ENCODE data around the gene CLTCL1. TPM values are rescaled to one million over a fixed set of nuclear protein-coding genes. Genes with fewer than 3 reads are reported as not detected.
"Not testable (repeated sequence)": the region's sequence is repeated elsewhere in the genome, so short reads cannot be mapped to it uniquely, and the experiment has no call there.

Gene CLTCL1
- total RNA-seq, 3 donors from 2014 or later = 0.16 to 0.33 (median 0.18) TPM

DNA sequence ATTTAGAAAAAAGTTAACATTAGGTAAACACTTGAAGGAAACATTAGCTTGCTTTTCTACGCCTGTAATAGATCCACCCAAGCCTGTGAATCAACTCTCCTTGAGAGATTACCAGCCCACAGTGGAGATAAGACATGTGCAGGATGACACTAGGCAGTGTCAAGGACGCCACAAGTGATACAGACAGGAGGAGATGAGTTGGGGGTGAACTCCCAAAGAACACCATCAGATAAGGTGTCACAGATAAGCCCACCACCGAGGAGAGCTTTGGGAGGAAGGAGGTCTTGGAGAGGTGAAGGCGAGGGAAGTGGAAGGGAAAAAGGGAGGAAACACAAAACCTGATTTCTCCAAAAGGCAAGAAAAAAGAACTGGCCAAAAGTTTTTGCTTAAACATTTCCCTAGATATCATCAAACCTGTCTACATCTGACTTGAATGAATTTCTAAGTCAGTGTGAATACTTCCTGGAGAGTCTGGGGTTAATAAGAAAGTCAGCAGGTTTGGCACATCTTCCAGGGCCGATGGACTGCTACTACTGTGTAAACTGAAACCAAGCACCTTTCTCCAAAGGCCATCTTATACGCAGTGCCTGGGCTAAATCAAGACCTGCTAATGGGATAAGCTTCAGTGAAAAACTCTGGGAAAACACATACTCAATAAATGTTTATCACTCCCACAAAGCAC lies 15.5 kb downstream of the CLTCL1 start:
- no peak for ATAC-seq
- Mint-ChIP-seq H3K36me3 (ENCODE audit: insufficient read depth) (no peaks in the 10 kb centered on the region), H3K4me1 (ENCODE audit: low read depth) (no peaks in the 10 kb centered on the region), H3K9me3 (no peaks in the 10 kb centered on the region), H3K27me3 (ENCODE audit: low read depth) (no peaks in the 10 kb centered on the region), H3K4me3 (no peak overlapping the region)
- DNase-seq = no peak

DNA sequence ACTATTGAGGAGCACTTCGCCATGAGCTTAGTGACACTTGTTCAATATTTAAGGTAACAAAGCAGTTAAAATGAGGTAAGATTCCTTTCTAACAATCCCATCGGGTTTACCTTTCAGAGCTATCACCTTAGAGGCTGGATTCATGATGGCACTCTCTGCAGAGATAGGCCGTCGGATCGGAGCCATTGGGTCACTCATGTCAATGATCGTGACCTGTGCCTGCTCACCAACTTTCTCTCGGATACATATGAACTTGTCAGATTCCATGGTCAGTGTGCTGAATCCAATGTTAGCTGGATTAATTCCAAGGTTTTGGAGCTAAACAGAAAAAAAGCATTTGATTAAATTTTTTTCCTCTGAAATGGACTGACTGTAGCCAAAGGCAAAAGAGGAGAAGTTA lies 16.0 kb downstream of the CLTCL1 start:
- Mint-ChIP-seq H3K9me3 (no peaks in the 10 kb centered on the region), H3K27me3 (ENCODE audit: low read depth) (no peaks in the 10 kb centered on the region), H3K4me1 (ENCODE audit: low read depth) (no peaks in the 10 kb centered on the region), H3K4me3 (no peak overlapping the region), H3K36me3 (ENCODE audit: insufficient read depth) (no peaks in the 10 kb centered on the region)
- DNase-seq = no peak
- ATAC-seq = no peak

DNA sequence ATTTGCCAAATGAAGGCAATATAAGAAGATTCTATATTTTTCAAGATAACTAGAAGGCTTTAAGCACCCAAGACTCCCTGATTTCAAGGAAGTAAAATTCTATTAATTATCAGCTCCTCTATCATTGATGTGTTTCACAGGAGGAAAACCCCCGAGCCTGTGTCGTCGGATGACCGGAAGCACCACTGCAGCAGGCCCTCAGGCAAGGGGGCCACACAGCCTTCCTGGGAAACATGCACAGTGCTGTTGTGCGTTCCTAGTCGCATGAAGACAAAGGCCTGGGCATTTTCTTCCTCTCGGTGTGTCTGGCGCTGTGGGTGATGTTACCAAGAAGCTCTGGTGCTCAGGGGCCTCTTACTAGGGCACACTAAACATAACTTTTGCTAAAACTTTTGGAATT lies 16.4 kb downstream of the CLTCL1 start:
- no peak for DNase-seq
- H3K4me3 Mint-ChIP-seq = no peak overlapping the region
- no peaks in the 10 kb centered on the region for H3K36me3 Mint-ChIP-seq (ENCODE audit: insufficient read depth)
- H3K27me3 Mint-ChIP-seq (ENCODE audit: low read depth) = no peaks in the 10 kb centered on the region
- no peak for ATAC-seq
- no peaks in the 10 kb centered on the region for H3K9me3 Mint-ChIP-seq
- no peaks in the 10 kb centered on the region for H3K4me1 Mint-ChIP-seq (ENCODE audit: low read depth)

DNA sequence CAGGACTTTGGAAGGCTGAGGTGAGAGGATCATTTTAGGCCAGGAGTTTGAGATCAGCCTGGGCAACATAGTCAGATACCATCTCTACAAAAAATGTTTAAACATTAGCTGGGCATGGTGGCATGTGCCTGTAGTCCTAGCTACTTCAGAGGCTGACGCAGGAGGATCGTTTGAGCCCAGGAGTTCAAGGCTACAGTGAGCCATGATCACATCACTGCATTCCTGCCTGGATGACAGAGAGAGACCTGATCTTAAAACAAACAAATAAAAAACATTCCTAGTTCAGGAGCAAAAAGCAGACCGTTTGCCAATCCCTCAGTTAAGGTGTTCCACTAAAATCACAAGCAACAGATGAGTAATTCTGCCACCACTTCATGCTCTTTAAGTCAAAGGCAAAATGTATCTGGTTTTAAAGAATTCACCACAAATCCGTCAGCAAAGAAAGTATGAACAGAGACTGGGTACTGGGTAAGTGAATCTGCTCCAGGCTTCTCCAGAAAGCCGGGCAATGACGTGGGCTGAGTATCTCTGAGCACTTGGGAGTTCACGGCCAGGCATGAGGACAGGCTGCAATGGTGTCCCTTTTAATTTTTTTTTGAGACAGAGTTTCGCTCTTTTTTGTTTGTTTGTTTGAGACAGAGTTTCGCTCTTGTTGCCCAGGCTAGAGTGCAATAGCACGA lies 19.5 kb downstream of the CLTCL1 start:
- DNase-seq (no peak), ATAC-seq (no peak)
- Mint-ChIP-seq H3K9me3 (no peaks in the 10 kb centered on the region), H3K4me3 (no peak overlapping the region), H3K36me3 (ENCODE audit: insufficient read depth) (no peaks in the 10 kb centered on the region), H3K27me3 (ENCODE audit: low read depth) (no peaks in the 10 kb centered on the region), H3K4me1 (ENCODE audit: low read depth) (no peaks in the 10 kb centered on the region)

GRCh38 chr22:19271273-19271855 lies 20.2 kb downstream of the CLTCL1 start:
- no peaks in the 10 kb centered on the region for H3K36me3 Mint-ChIP-seq (ENCODE audit: insufficient read depth)
- DNase-seq (no peak), ATAC-seq (no peak)
- no peak overlapping the region for H3K4me3 Mint-ChIP-seq
- no peaks in the 10 kb centered on the region for H3K27me3 Mint-ChIP-seq (ENCODE audit: low read depth)
- peaks cover 6% of the 10 kb centered on the region for H3K9me3 Mint-ChIP-seq
- H3K4me1 Mint-ChIP-seq (ENCODE audit: low read depth) = no peaks in the 10 kb centered on the region

GRCh38 chr22:19270873-19271272 lies 20.6 kb downstream of the CLTCL1 start:
- DNase-seq (no peak), ATAC-seq (no peak)
- no peaks in the 10 kb centered on the region for H3K36me3 Mint-ChIP-seq (ENCODE audit: insufficient read depth)

DNA sequence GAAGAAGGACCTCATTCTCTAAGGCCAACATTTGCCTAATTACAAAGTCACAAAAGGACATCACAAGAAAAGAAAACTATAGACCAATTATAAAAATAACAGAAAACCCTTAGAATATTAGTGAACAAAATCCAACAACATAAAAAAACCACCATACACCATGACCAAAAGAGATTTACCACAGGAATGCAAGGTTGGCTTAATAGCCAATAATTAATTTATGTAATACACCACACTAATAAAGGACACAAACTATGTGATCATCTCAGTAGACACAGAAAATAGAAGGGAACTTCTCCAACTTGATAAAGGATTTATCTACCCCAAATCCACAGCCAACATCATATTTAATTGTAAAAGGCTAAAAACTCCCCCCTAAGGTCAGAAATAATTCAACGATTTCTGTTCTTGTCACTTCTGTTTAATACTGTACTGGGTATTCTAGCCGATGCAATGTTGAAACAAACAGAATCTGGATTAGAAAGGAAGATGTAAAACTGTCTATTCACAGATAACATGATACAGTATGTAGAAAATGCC lies 24.9 kb downstream of the CLTCL1 start:
- Mint-ChIP-seq H3K4me3 (no peak overlapping the region), H3K27me3 (ENCODE audit: low read depth) (no peaks in the 10 kb centered on the region), H3K9me3 (peaks cover 13% of the 10 kb centered on the region), H3K4me1 (ENCODE audit: low read depth) (no peaks in the 10 kb centered on the region), H3K36me3 (ENCODE audit: insufficient read depth) (no peaks in the 10 kb centered on the region)
- ATAC-seq = no peak
- DNase-seq = no peak

More at GRCh38 chr22:19270873-19271272, 20.6 kb downstream of the CLTCL1 start:
- Mint-ChIP-seq H3K9me3 (peaks cover 11% of the 10 kb centered on the region), H3K4me1 (ENCODE audit: low read depth) (no peaks in the 10 kb centered on the region), H3K4me3 (no peak overlapping the region), H3K27me3 (ENCODE audit: low read depth) (no peaks in the 10 kb centered on the region)

GRCh38 chr22:19265779-19266178 lies 25.7 kb downstream of the CLTCL1 start:
- ATAC-seq = no peak
- peaks cover 13% of the 10 kb centered on the region for H3K9me3 Mint-ChIP-seq
- DNase-seq = no peak
- no peaks in the 10 kb centered on the region for H3K4me1 Mint-ChIP-seq (ENCODE audit: low read depth)
- no peak overlapping the region for H3K4me3 Mint-ChIP-seq
- no peaks in the 10 kb centered on the region for H3K36me3 Mint-ChIP-seq (ENCODE audit: insufficient read depth)
- H3K27me3 Mint-ChIP-seq (ENCODE audit: low read depth) = no peaks in the 10 kb centered on the region

DNA sequence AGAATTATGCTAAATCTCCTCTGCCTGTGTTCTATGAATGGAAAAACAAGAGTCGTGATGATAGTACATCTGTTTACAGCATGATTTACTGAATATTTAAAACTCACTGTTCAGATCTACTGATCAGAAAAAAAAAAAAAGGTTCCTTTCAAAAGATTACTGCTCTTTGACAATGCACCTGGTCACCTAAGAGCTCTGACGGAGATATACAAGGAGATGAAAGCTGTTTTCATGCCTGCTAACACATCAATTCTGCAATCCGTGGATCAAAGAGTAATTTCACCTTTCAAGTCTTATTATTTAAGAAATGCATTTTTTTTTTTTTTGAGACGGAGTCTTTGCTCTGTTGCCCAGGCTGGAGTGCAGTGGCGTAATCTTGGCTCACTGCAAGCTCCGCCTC lies 30.7 kb downstream of the CLTCL1 start:
- Mint-ChIP-seq H3K4me3 (no peak overlapping the region), H3K9me3 (peaks cover 1% of the 10 kb centered on the region), H3K36me3 (ENCODE audit: insufficient read depth) (no peaks in the 10 kb centered on the region), H3K27me3 (ENCODE audit: low read depth) (no peaks in the 10 kb centered on the region), H3K4me1 (ENCODE audit: low read depth) (peaks cover 12% of the 10 kb centered on the region)
- no peak for DNase-seq
- ATAC-seq = no peak

DNA sequence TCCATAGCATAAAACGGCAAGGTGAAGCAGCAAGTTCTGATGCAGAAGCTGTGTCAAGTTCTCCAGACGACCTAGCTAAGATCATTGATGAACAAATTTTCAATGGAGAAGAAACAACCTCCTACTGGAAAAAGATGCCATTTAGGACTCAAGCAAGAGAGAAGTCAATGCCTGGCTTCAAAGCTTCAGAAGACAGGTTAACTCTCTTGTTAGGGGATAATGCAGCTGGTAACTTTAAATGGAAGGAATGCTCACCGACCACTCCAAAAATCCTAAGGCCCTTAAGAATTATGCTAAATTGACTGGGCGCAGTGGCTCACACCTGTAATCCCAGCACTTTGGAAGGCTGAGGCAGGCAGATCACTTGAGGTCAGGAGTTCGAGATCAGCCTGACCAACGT lies 31.3 kb downstream of the CLTCL1 start:
- Mint-ChIP-seq H3K27me3 (ENCODE audit: low read depth) (no peaks in the 10 kb centered on the region), H3K9me3 (no peaks in the 10 kb centered on the region), H3K4me3 (peak overlapping the region; percentile 40), H3K36me3 (ENCODE audit: insufficient read depth) (no peaks in the 10 kb centered on the region), H3K4me1 (ENCODE audit: low read depth) (peaks cover 12% of the 10 kb centered on the region)
- ATAC-seq = no peak
- no peak for DNase-seq

GRCh38 chr22:19258968-19259288 lies 32.6 kb downstream of the CLTCL1 start:
- not testable (repeated sequence) for H3K4me3 Mint-ChIP-seq; H3K9me3 Mint-ChIP-seq; ATAC-seq; H3K27me3 Mint-ChIP-seq (ENCODE audit: low read depth); DNase-seq; H3K36me3 Mint-ChIP-seq (ENCODE audit: insufficient read depth)
- peaks cover 12% of the 10 kb centered on the region for H3K4me1 Mint-ChIP-seq (ENCODE audit: low read depth)

DNA sequence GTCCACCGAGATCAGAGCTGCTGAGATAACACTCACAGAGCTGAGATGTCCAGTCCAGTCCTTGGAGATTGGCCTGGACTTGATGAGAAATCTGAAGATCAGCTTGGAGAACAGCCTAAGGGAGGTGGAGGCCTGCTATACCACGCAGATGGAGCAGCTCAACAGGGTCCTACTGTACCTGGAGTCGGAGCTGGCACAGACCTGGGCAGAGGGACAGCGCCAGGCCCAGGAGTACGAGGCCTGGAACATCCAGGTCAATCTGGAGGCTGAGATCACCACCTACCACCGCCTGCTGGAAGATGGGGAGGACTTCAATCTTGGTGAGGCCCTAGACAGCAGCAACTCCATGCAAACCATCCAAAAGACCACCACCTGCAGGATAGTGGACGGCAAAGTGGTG lies 33.1 kb downstream of the CLTCL1 start:
- Mint-ChIP-seq H3K4me3 (no peak overlapping the region), H3K36me3 (ENCODE audit: insufficient read depth) (no peaks in the 10 kb centered on the region), H3K27me3 (ENCODE audit: low read depth) (no peaks in the 10 kb centered on the region), H3K9me3 (no peaks in the 10 kb centered on the region), H3K4me1 (ENCODE audit: low read depth) (peaks cover 12% of the 10 kb centered on the region)
- no peak for DNase-seq
- ATAC-seq = no peak

GRCh38 chr22:19256362-19256761 lies 35.2 kb downstream of the CLTCL1 start:
- not testable (repeated sequence) for ATAC-seq; H3K27me3 Mint-ChIP-seq (ENCODE audit: low read depth); H3K4me3 Mint-ChIP-seq; H3K36me3 Mint-ChIP-seq (ENCODE audit: insufficient read depth); H3K9me3 Mint-ChIP-seq; DNase-seq
- peaks cover 12% of the 10 kb centered on the region for H3K4me1 Mint-ChIP-seq (ENCODE audit: low read depth)

- H3K27me3 Mint-ChIP-seq (ENCODE audit: low read depth) = peaks cover 7% of the 10 kb centered on the region
- DNase-seq (no peak), ATAC-seq (no peak)
- no peak overlapping the region for H3K4me3 Mint-ChIP-seq
- no peaks in the 10 kb centered on the region for H3K4me1 Mint-ChIP-seq (ENCODE audit: low read depth)
- no peaks in the 10 kb centered on the region for H3K36me3 Mint-ChIP-seq (ENCODE audit: insufficient read depth)
- no peaks in the 10 kb centered on the region for H3K9me3 Mint-ChIP-seq
Measured at GRCh38 chr22:19253143-19253542, 38.4 kb downstream of the CLTCL1 start.

Measured in activated T-cell treated with anti-CD3 and anti-CD28 coated beads, Interleukin-2, amount 50 U/mL, for 4 hours (primary cell).